Ishikawa (cell line): ENCODE data around the gene CARD18.

Source experiments
- CEBPB ChIP-seq: IDR thresholded peaks from 2 replicates; pipeline ENCODE4 v1.6.1; 2012
- FOXM1 ChIP-seq: IDR thresholded peaks from 2 replicates; pipeline ENCODE4 v1.6.1; 2012; ENCODE audit warnings: low read depth, borderline replicate concordance
- RAD21 ChIP-seq: IDR thresholded peaks from 2 replicates; pipeline ENCODE4 v1.6.1; 2012; ENCODE audit warnings: low read depth
- YY1 ChIP-seq: IDR thresholded peaks from 2 replicates; pipeline ENCODE4 v1.6.1; 2012; ENCODE audit warnings: low read depth

DNA sequence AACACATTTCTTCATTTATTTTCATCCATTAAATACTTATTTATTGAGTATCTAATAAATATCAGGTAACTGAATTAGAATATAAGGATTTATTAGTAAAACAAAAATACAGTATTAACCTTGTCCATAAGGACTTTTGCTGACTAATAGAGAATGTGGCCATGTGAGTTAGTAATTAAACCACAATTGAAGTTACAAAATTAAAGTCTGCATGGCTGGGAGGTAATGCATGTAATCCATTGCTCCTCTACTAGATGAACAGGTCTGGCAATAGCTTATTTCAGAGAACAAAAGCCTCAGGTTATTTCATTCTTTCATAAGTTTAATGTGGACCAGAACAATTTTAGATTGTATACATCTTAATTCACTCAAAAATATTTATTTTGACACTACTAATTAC, 9.9 kb upstream of the CARD18 start:
- TF ChIP-seq CEBPB (no peak), FOXM1 (no peak), RAD21 (no peak), YY1 (no peak)
